Activated naive CD4-positive, alpha-beta T cell treated with anti-CD3 and anti-CD28 coated beads, Interleukin-2, amount 10 ng/mL, durations not matched to agents 5 hours and 36 hours (primary cell): Measurements from ENCODE around the gene IL37. TPM values are rescaled to one million over a fixed set of nuclear protein-coding genes. Genes with fewer than 3 reads are reported as not detected.

Source experiments
- total RNA-seq, 2 experiments: library from RNA; stranded (reverse); gene quantifications; one replicate each; pipeline ENCODE4 v1.2.3, GENCODE V29; 2021

The IL37 gene
- total RNA-seq = under 1 TPM in 1 of 2 experiments, not detected in 1; 0.50 TPM

GRCh38 chr2:112910865-112911264 lies at the start of gene IL37:
TSS of gene IL37 (plus strand) at chr2:112911165. CDS start at chr2:112913013, 1,848 bp downstream.

Other genes starting within 250 kb of the IL37 start
- gene NT5DC4, start 190.1 kb upstream of the IL37 start, total RNA-seq = not detected
- 10 to 100 TPM; 45.4 to 45.9 TPM for gene CKAP2L, start 146.6 kb upstream of the IL37 start, total RNA-seq
- under 1 TPM; 0.22 to 0.33 TPM for gene IL1A, start 126.7 kb upstream of the IL37 start, total RNA-seq
- gene IL1B, start 74.4 kb upstream of the IL37 start, total RNA-seq = not detected
- gene IL36G, start 66.8 kb downstream of the IL37 start, total RNA-seq = not detected
- not detected for gene IL36A, start 94.3 kb downstream of the IL37 start, total RNA-seq
- not detected for gene IL36B, start 141.7 kb downstream of the IL37 start, total RNA-seq
- gene IL36RN, start 148.0 kb downstream of the IL37 start, total RNA-seq = not detected
- gene IL1F10, start 156.8 kb downstream of the IL37 start, total RNA-seq = not detected
- under 1 TPM in 1 of 2 experiments, not detected in 1; 0.25 TPM for gene IL1RN, start 216.4 kb downstream of the IL37 start, total RNA-seq